Ascending aorta (tissue), 2 donors: ENCODE results near the gene TMEM179. TPM values are rescaled to one million over a fixed set of nuclear protein-coding genes. Genes with fewer than 3 reads are reported as not detected.

ENCODE experiments used
- DNase-seq, 2 donors: peaks; one replicate each; pipeline ENCODE4 v3.0.0-alpha.2; 2019; ENCODE audit warnings: low spot score in 2 of 2
- H3K27ac ChIP-seq, 2 donors: fragments of 200-600 bp; sonication (generic); one replicate each; pipeline ENCODE4 v1.5.1; 2016 to 2017; ENCODE audit warnings: mild to moderate bottlenecking in 1 of 2
- H3K27me3 ChIP-seq: fragments of 200-600 bp; sonication (generic); one replicate; pipeline ENCODE4 v1.5.1; 2017
- H3K36me3 ChIP-seq, 2 donors: fragments of 200-600 bp; sonication (generic); one replicate each; pipeline ENCODE4 v1.5.1; 2016
- H3K4me1 ChIP-seq, 2 donors: fragments of 200-600 bp; sonication (generic); one replicate each; pipeline ENCODE4 v1.5.1; 2016 to 2017; ENCODE audit warnings: mild to moderate bottlenecking in 1 of 2
- H3K4me3 ChIP-seq, 2 donors: fragments of 200-600 bp; sonication (generic); one replicate each; pipeline ENCODE4 v1.5.1; 2016 to 2017; ENCODE audit warnings: mild to moderate bottlenecking in 1 of 2
- H3K9me3 ChIP-seq, 2 donors: fragments of 200-600 bp; sonication (generic); one replicate each; pipeline ENCODE4 v1.5.1; 2016
- CTCF ChIP-seq, 3 experiments: fragments of 200-600 bp in 2 of 3; fragments of 450-650 bp in 1 of 3; sonication (generic) in 2 of 3; IDR thresholded peaks; one replicate each; pipeline ENCODE4 v1.5.1; 2016 to 2019; ENCODE audit warnings: antibody characterized with exemption in 3 of 3, mild to moderate bottlenecking in 1 of 3, moderate library complexity in 1 of 3
- intact Hi-C: fragments of 100-400 bp; cut with DNase I; formaldehyde crosslinking; loops from one replicate; pipeline ENCODE4 v1.15.1; 2023
- total RNA-seq: library from RNA; depleted of rRNA; stranded (reverse); fragments of >200 nt; gene quantifications from one replicate; pipeline ENCODE4 v1.1.0, GENCODE V29; 2016

TMEM179 gene
- total RNA-seq, 1 donor from 2014 or later: not detected

GRCh38 chr14:104545151-104545941, 59.2 kb downstream of the TMEM179 start:
- H3K27ac ChIP-seq: no peak overlapping the region
- DNase-seq: peak in 1 of 2 donors; percentile 33
- no peaks in the 10 kb centered on the region for H3K27me3 ChIP-seq
- H3K4me1 ChIP-seq: no peaks in the 10 kb centered on the region
- H3K9me3 ChIP-seq: no peaks in the 10 kb centered on the region
- intact Hi-C loops: no loop called here
- H3K36me3 ChIP-seq: no peaks in the 10 kb centered on the region
- TF ChIP-seq CTCF (IDR thresholded peaks at IDR 0.05): no peak
- H3K4me3 ChIP-seq: no peak overlapping the region

GRCh38 chr14:104544362-104544961, 60.1 kb downstream of the TMEM179 start:
- intact Hi-C loops: no loop called here
- Histone ChIP-seq H3K27ac (no peak overlapping the region), H3K4me1 (no peaks in the 10 kb centered on the region), H3K9me3 (no peaks in the 10 kb centered on the region), H3K27me3 (no peaks in the 10 kb centered on the region), H3K4me3 (no peak overlapping the region), H3K36me3 (no peaks in the 10 kb centered on the region)
- DNase-seq: peak in 1 of 2 donors; percentile 28
- no peak for TF ChIP-seq CTCF (IDR thresholded peaks at IDR 0.05)

GRCh38 chr14:104542871-104543830, 61.4 kb downstream of the TMEM179 start:
- no peaks in the 10 kb centered on the region for H3K36me3 ChIP-seq
- no peak overlapping the region for H3K27ac ChIP-seq
- no peaks in the 10 kb centered on the region for H3K4me1 ChIP-seq
- H3K4me3 ChIP-seq: no peak overlapping the region
- H3K9me3 ChIP-seq: no peaks in the 10 kb centered on the region
- TF ChIP-seq CTCF (IDR thresholded peaks at IDR 0.05): no peak
- no peaks in the 10 kb centered on the region for H3K27me3 ChIP-seq
- intact Hi-C loops: no loop called here
- peak in 1 of 2 donors; percentile 54 for DNase-seq

GRCh38 chr14:104541905-104542465, 62.6 kb downstream of the TMEM179 start:
- Histone ChIP-seq H3K36me3 (no peaks in the 10 kb centered on the region), H3K4me1 (no peaks in the 10 kb centered on the region), H3K9me3 (no peaks in the 10 kb centered on the region), H3K27me3 (no peaks in the 10 kb centered on the region), H3K27ac (no peak overlapping the region), H3K4me3 (no peak overlapping the region)
- intact Hi-C loops: no loop called here
- DNase-seq: no peak
- TF ChIP-seq CTCF (IDR thresholded peaks at IDR 0.05): no peak

Other genes starting within 250 kb of the TMEM179 start
- 0.21 TPM for gene C14orf180, start 25.0 kb downstream of the TMEM179 start, total RNA-seq
- 249 TPM for gene INF2, start 84.8 kb upstream of the TMEM179 start, total RNA-seq
- gene ADSS1, start 119.5 kb upstream of the TMEM179 start, total RNA-seq: 30.2 TPM
- gene SIVA1, start 148.4 kb upstream of the TMEM179 start, total RNA-seq: 410 TPM
- 112 TPM for gene AKT1, start 191.0 kb upstream of the TMEM179 start, total RNA-seq
- gene ZBTB42, start 196.3 kb upstream of the TMEM179 start, total RNA-seq: 23.5 TPM